OCI-LY1 (cell line): Measurements from ENCODE around the gene SLC47A2.
"Not testable (repeated sequence)": the region's sequence is repeated elsewhere in the genome, so short reads cannot be mapped to it uniquely, and the experiment has no call there.

Experiments used
- H2AFZ ChIP-seq: fragments of 200-600 bp; sonication (generic), shearing (Covaris generic); 2 replicates; pipeline ENCODE4 v1.6.0; 2014; ENCODE audit warnings: antibody characterized with exemption, mild to moderate bottlenecking, low read length
- H3F3A ChIP-seq: fragments of 200-600 bp; sonication (generic), shearing (Covaris generic); 2 replicates; pipeline ENCODE4 v1.6.0; 2014; ENCODE audit warnings: mild to moderate bottlenecking, antibody characterized with exemption, low read length, moderate library complexity; ENCODE audit not compliant: insufficient read depth
- H3K27ac ChIP-seq: fragments of 200-600 bp; sonication (generic); 2 replicates; pipeline ENCODE4 v1.5.1; 2014; ENCODE audit warnings: low read length, mixed run types, mild to moderate bottlenecking, low read depth; ENCODE audit not compliant: poor library complexity, severe bottlenecking
- H3K27me3 ChIP-seq: fragments of 200-600 bp; sonication (generic); 2 replicates; pipeline ENCODE4 v1.6.0; 2014; ENCODE audit warnings: antibody characterized with exemption, mild to moderate bottlenecking, low read length, moderate library complexity; ENCODE audit not compliant: insufficient read depth
- H3K36me3 ChIP-seq: fragments of 200-600 bp; sonication (generic); 2 replicates; pipeline ENCODE4 v1.6.1; 2014; ENCODE audit warnings: mild to moderate bottlenecking, antibody characterized with exemption, low read length, moderate library complexity, mixed read lengths; ENCODE audit not compliant: insufficient read depth
- H3K4me1 ChIP-seq: fragments of 200-600 bp; sonication (generic); 2 replicates; pipeline ENCODE4 v1.5.1; 2014; ENCODE audit warnings: mild to moderate bottlenecking, low read length, moderate library complexity; ENCODE audit not compliant: insufficient read depth, severe bottlenecking
- H3K4me2 ChIP-seq: fragments of 200-600 bp; sonication (generic), shearing (Covaris generic); 2 replicates; pipeline ENCODE4 v1.6.1; 2014; ENCODE audit warnings: low read length
- H3K4me3 ChIP-seq: fragments of 200-600 bp; sonication (generic); 2 replicates; pipeline ENCODE4 v1.5.1; 2014; ENCODE audit warnings: low read length, low read depth, mild to moderate bottlenecking, mixed read lengths; ENCODE audit not compliant: poor library complexity, severe bottlenecking
- H3K79me2 ChIP-seq: fragments of 200-600 bp; shearing (Covaris generic); 2 replicates; pipeline ENCODE4 v1.6.1; 2016; ENCODE audit warnings: mixed run types, low read length, mixed read lengths; ENCODE audit not compliant: insufficient read depth
- H3K9ac ChIP-seq: fragments of 200-600 bp; sonication (generic), shearing (Covaris generic); 2 replicates; pipeline ENCODE4 v1.6.1; 2014; ENCODE audit warnings: mild to moderate bottlenecking, low read length, mixed read lengths
- H3K9me2 ChIP-seq: fragments of 200-600 bp; sonication (generic), shearing (Covaris generic); 2 replicates; pipeline ENCODE4 v1.6.1; 2014; ENCODE audit warnings: low read depth, mild to moderate bottlenecking, low read length, mixed read lengths
- H3K9me3 ChIP-seq: fragments of 200-600 bp; shearing (Covaris generic); 2 replicates; pipeline ENCODE4 v1.6.1; 2014; ENCODE audit warnings: low read length, mixed read lengths
- H4K20me1 ChIP-seq: fragments of 200-600 bp; sonication (generic), shearing (Covaris generic); 2 replicates; pipeline ENCODE4 v1.6.0; 2016; ENCODE audit warnings: mild to moderate bottlenecking, low read length; ENCODE audit not compliant: insufficient read depth
- CTCF ChIP-seq: fragments of 200-600 bp; sonication (generic), shearing (Covaris generic); IDR thresholded peaks from 2 replicates; pipeline ENCODE4 v1.5.1; 2017; ENCODE audit warnings: mild to moderate bottlenecking, antibody characterized with exemption, low read length, moderate library complexity, mixed read lengths
- EZH2 ChIP-seq: fragments of 200-600 bp; sonication (generic), shearing (Covaris generic); IDR thresholded peaks from 2 replicates; pipeline ENCODE4 v1.8.0; 2017; ENCODE audit warnings: borderline replicate concordance, mixed run types, mild to moderate bottlenecking, antibody characterized with exemption, low read length, moderate library complexity, mixed read lengths

SLC47A2 gene

GRCh38 chr17:19703106-19703827, 13.1 kb downstream of the SLC47A2 start:
- TF ChIP-seq EZH2, result no peak
- no peak for TF ChIP-seq CTCF
- H3F3A ChIP-seq, result no peaks in the 10 kb centered on the region
- H3K79me2 ChIP-seq, result no peaks in the 10 kb centered on the region
- H3K9me2 ChIP-seq, result no peaks in the 10 kb centered on the region
- H3K36me3 ChIP-seq, result no peaks in the 10 kb centered on the region
- H2AFZ ChIP-seq, result no peak overlapping the region
- H3K27ac ChIP-seq, result no peak overlapping the region
- H4K20me1 ChIP-seq, result no peaks in the 10 kb centered on the region
- H3K4me1 ChIP-seq, result no peaks in the 10 kb centered on the region
- H3K9me3 ChIP-seq, result no peaks in the 10 kb centered on the region
- H3K4me2 ChIP-seq, result no peak overlapping the region
- H3K4me3 ChIP-seq, result no peak overlapping the region
- no peaks in the 10 kb centered on the region; the same call in 1 of the 2 replicates for H3K27me3 ChIP-seq
- H3K9ac ChIP-seq, result no peak overlapping the region

DNA sequence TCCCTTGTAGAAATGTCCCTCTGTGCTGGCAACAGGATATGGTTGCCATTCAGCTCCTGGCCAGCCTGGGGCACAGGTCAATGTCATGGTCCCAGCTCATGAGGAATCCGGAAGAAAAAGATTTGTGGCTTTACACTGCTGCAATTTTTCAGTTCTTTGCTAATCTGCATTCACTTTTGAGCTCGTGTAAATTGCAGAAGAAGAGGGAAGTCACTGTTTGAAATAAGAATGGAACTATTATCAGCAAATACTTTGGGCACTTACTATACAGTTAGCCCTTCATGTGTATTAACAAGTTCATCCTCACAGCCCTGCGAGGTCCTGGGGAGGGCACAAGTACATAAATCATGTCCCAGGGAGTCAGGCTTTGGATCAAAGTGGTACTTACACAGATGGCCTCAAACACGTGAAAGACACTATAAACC, 14.2 kb downstream of the SLC47A2 start:
- Histone ChIP-seq H3K9ac (no peak overlapping the region), H3K4me3 (no peak overlapping the region), H4K20me1 (no peaks in the 10 kb centered on the region), H3K4me1 (no peaks in the 10 kb centered on the region), H3K9me3 (no peaks in the 10 kb centered on the region), H3K27me3 (no peaks in the 10 kb centered on the region; the same call in 1 of the 2 replicates), H3K9me2 (no peaks in the 10 kb centered on the region), H3K79me2 (no peaks in the 10 kb centered on the region), H3K27ac (no peak overlapping the region), H2AFZ (no peak overlapping the region), H3F3A (no peaks in the 10 kb centered on the region), H3K36me3 (no peaks in the 10 kb centered on the region), H3K4me2 (no peak overlapping the region)
- no peak for TF ChIP-seq EZH2
- no peak for TF ChIP-seq CTCF

DNA sequence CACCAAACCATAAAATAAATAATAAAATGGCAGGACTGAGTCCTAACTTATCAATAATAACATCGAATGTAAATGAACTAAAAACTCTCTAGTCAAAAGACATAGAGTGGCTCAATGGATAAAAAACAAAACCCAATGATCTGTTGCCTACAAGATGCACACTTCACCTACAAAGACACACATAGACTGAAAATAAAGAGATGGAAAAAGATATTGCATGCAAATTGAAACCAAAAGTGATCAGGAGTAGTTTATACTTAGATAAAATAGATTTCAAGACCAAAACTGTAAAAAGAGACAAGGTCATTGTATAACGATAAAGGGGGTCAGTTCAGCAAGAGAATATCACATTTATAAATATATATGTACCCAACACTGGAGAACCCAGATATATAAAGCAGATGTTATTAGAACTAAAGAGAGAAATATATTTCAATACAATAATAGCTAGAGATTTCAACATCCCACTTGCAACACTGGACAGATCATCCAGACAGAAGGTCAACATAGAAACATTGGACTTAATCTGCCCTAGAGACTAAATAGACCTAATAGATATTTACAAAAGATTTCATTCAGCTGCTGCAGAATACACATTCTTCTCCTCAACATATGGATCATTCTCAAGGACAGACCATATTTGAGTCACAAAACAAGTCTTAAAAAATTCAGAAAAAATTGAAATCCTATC, 29.8 kb downstream of the SLC47A2 start:
- Histone ChIP-seq H3K9me3 (no peaks in the 10 kb centered on the region), H3K27ac (no peak overlapping the region), H3F3A (no peaks in the 10 kb centered on the region), H3K27me3 (no peaks in the 10 kb centered on the region), H3K4me3 (no peak overlapping the region), H2AFZ (no peak overlapping the region), H3K4me1 (no peaks in the 10 kb centered on the region), H3K36me3 (no peaks in the 10 kb centered on the region; the same call in 1 of the 2 replicates), H4K20me1 (no peaks in the 10 kb centered on the region), H3K4me2 (no peak overlapping the region), H3K79me2 (no peaks in the 10 kb centered on the region), H3K9me2 (no peaks in the 10 kb centered on the region), H3K9ac (no peak overlapping the region)
- no peak for TF ChIP-seq EZH2
- TF ChIP-seq CTCF, result no peak

- not testable (repeated sequence) for H3F3A ChIP-seq, H3K9me2 ChIP-seq, H2AFZ ChIP-seq, H3K9me3 ChIP-seq, H3K79me2 ChIP-seq, H3K4me1 ChIP-seq, H3K4me3 ChIP-seq, H3K27me3 ChIP-seq, H4K20me1 ChIP-seq, H3K4me2 ChIP-seq, H3K27ac ChIP-seq, H3K9ac ChIP-seq, H3K36me3 ChIP-seq
Measured at GRCh38 chr17:19684909-19685580, 31.3 kb downstream of the SLC47A2 start.
